Uterus (tissue), 2 donors: Measurements from ENCODE around the gene TUBB4A.

ENCODE experiments used
- POLR2A ChIP-seq, 2 donors: fragments of 450-650 bp; IDR thresholded peaks; one replicate each; pipeline ENCODE4 v1.6.1; 2016; ENCODE audit warnings: antibody characterized with exemption in 2 of 2, mild to moderate bottlenecking in 1 of 2, moderate library complexity in 1 of 2
- TF ChIP-seq, protein P1 (sequence below), 4 experiments: fragments of 200-600 bp in 2 of 4; fragments of 450-650 bp in 2 of 4; sonication (generic) in 2 of 4; IDR thresholded peaks; one replicate each; pipeline ENCODE4 v1.5.1; 2016 to 2019; ENCODE audit warnings: antibody characterized with exemption in 4 of 4, mild to moderate bottlenecking in 2 of 4, moderate library complexity in 1 of 4

DNA sequence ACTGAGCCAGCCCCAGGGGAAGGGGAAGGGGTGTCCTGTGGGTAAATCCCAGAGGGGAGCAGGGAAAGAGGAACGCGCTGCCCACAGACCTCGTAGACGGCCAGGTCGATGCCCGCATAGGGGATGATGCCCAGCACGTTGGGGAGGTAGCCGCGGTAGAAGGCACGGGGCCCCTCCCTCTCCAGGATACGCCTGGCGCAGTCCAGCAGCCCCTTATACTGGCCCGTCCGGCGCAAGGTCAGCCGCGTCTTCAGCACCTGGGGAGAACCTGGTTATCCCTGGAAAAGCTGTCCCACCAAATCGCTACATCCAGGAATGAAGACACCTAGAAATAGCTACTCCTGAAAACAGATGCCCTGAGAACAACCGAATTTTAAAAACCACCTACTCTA, 49.9 kb downstream of the TUBB4A start:
- TF ChIP-seq, protein P1, sequence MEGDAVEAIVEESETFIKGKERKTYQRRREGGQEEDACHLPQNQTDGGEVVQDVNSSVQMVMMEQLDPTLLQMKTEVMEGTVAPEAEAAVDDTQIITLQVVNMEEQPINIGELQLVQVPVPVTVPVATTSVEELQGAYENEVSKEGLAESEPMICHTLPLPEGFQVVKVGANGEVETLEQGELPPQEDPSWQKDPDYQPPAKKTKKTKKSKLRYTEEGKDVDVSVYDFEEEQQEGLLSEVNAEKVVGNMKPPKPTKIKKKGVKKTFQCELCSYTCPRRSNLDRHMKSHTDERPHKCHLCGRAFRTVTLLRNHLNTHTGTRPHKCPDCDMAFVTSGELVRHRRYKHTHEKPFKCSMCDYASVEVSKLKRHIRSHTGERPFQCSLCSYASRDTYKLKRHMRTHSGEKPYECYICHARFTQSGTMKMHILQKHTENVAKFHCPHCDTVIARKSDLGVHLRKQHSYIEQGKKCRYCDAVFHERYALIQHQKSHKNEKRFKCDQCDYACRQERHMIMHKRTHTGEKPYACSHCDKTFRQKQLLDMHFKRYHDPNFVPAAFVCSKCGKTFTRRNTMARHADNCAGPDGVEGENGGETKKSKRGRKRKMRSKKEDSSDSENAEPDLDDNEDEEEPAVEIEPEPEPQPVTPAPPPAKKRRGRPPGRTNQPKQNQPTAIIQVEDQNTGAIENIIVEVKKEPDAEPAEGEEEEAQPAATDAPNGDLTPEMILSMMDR (IDR thresholded peaks at IDR 0.05): no peak
- TF ChIP-seq POLR2A (IDR thresholded peaks at IDR 0.05): no peak
